ENCODE results near the gene GRPR.

GRCh38 chrX:16155581-16156096 is 32.3 kb downstream of the GRPR start:
- TF ChIP-seq CTCF (IDR thresholded peaks at IDR 0.05; ENCODE audit: insufficient read depth, low read depth, low read length) (no peak), EZH2 (IDR thresholded peaks at IDR 0.05; ENCODE audit: insufficient read depth, low read length) (no peak)
